Heart left ventricle (tissue), 13 donors: ENCODE data around the gene CNRIP1.

Experiments used
- CTCF ChIP-seq, 12 donors: fragments of 200-600 bp; sonication (generic) in 4 of 12; IDR thresholded peaks; one replicate each; pipeline versions ENCODE4 v1.5.0 to v1.8.0; 2018 to 2022; ENCODE audit warnings: antibody characterized with exemption in 12 of 12, mild to moderate bottlenecking in 5 of 12
- POLR2A ChIP-seq, 2 donors: fragments of 450-650 bp; IDR thresholded peaks; one replicate each; pipeline ENCODE4 v1.6.1; 2017; ENCODE audit warnings: antibody characterized with exemption in 2 of 2, mild to moderate bottlenecking in 2 of 2, moderate library complexity in 2 of 2
- donor health status: ischemic (EF 13 %, LVEDD 7.1; RV severe dilation, severe dysfunction).
- donor health status: DM: no; HTN: yes; CAD: no.
- donor health status: DM: no; HTN: no; CAD: no.
- donor health status: ischemic (EF 25% LVEDD 6.9; RV normal size, moderate dysfunction).
- donor health status: ischemic (EF 25% LVEDD 5.7; RV mildly dilated, moderate dysfunction).
- donor health status: ischemic (EF 35%, LVEDD 5.7; RV mildly dilated, moderate dysfunction).
- donor health status: nonischemic (EF 11% LVEDD 7.7; RV severe dilation, severe dysfunction).
- donor health status: DM: yes; HTN: yes; CAD: no.
- donor health status: PGD.
- donor health status: ischemic (EF 29% LVEDD 5.4; RV normal size, mild dysfunction).
- donor health status: nonischemic (EF 23%, LVEDD 6.1; RV moderate dilation, normal function).

- TF ChIP-seq POLR2A (IDR thresholded peaks at IDR 0.05): peak in 1 of 2 donors; percentile 48
- peak in 1 of 12 donors; percentile 30 for TF ChIP-seq CTCF (IDR thresholded peaks at IDR 0.05)
These were observed at the start of gene CNRIP1 for GRCh38 chr2:68319398-68320117.
